GM12878 (cell line): ENCODE results near the gene NECTIN1. TPM values are rescaled to one million over a fixed set of nuclear protein-coding genes. Genes with fewer than 3 reads are reported as not detected.

ENCODE experiments used
- ATAC-seq: fragments of 200-7000 bp; cut with Tn5 transposase; 3 replicates; pipeline ENCODE4 v1.9.1; 2020; ENCODE audit warnings: mild to moderate bottlenecking, moderate library complexity
- Bru-seq: library from RNA; stranded (reverse); fragments of 400-500 nt; gene quantifications from one replicate; lab custom pipeline; 2021; lab: Mats Ljungman, UMichigan
- BruChase-seq, 2 experiments: library from RNA; stranded (reverse); fragments of 400-500 nt; gene quantifications; one replicate each; lab custom pipeline; 2021; lab: Mats Ljungman, UMichigan
- BruUV-seq: library from RNA; stranded (reverse); fragments of 400-500 nt; replicated peaks from 2 replicates; lab custom pipeline; 2021; lab: Mats Ljungman, UMichigan
- CTCF ChIA-PET: fragments of 300-600 bp; sonication (Branson Sonifier 250); formaldehyde crosslinking; extraction: SDS; loops from one replicate; lab custom pipeline; 2021; ENCODE audit warnings: inconsistent platforms; lab: Yijun Ruan, JAX
- POLR2A ChIA-PET: fragments of 350-600 bp; formaldehyde crosslinking; extraction: SDS; loops from one replicate; lab custom pipeline; 2021; ENCODE audit warnings: inconsistent platforms; lab: Charles Lee
- RAD21 ChIA-PET: fragments of 300-600 bp; sonication (Branson Sonifier 250); formaldehyde crosslinking; loops from one replicate; lab custom pipeline; 2023; ENCODE audit warnings: antibody characterized with exemption; ENCODE audit not compliant: unreplicated experiment; lab: Charles Lee
- SMC1A ChIA-PET: fragments of 300-600 bp; sonication (Branson Sonifier 250); formaldehyde crosslinking; loops from one replicate; lab custom pipeline; 2023; ENCODE audit not compliant: unreplicated experiment, uncharacterized antibody; lab: Charles Lee
- DNase-seq: peaks from one replicate; pipeline ENCODE4 v3.0.0-alpha.2; 2011; ENCODE audit warnings: low read depth, low spot score
- FAIRE-seq: peaks from 3 replicates; lab custom pipeline; 2011; peaks lifted over from hg19 to GRCh38; lab: Jason Lieb, UNC
- H2AFZ ChIP-seq: 2 replicates; pipeline ENCODE4 v1.6.0; 2011; ENCODE audit warnings: low read depth, low read length, control low read depth; ENCODE audit not compliant: control insufficient read depth
- H3K27ac ChIP-seq: 2 replicates; pipeline ENCODE4 v1.5.1; 2011; ENCODE audit warnings: control low read depth; ENCODE audit not compliant: control insufficient read depth, insufficient read depth
- H3K27me3 ChIP-seq, 2 experiments: replicated peaks in 1 of 2; 2 replicates each; pipeline versions ENCODE4 v1.6.0 to v1.6.1; 2011; ENCODE audit warnings: low read length in 1 of 2; ENCODE audit not compliant: control insufficient read depth in 2 of 2, insufficient read depth in 2 of 2
- H3K36me3 ChIP-seq, 2 experiments: 2 replicates each; pipeline ENCODE4 v1.5.1; 2011; ENCODE audit warnings: low read length in 1 of 2; ENCODE audit not compliant: control insufficient read depth in 2 of 2, insufficient read depth in 2 of 2
- H3K4me1 ChIP-seq: 2 replicates; pipeline ENCODE4 v1.6.1; 2011; ENCODE audit warnings: mild to moderate bottlenecking, low read length, moderate library complexity, mixed read lengths; ENCODE audit not compliant: control insufficient read depth, insufficient read depth
- H3K4me2 ChIP-seq: 2 replicates; pipeline ENCODE4 v1.6.0; 2011; ENCODE audit warnings: control low read depth; ENCODE audit not compliant: control insufficient read depth, insufficient read depth
- H3K4me3 ChIP-seq: fragments of 200-600 bp; sonication (generic); 2 replicates; pipeline ENCODE4 v1.5.1; 2016
- H3K79me2 ChIP-seq: 2 replicates; pipeline ENCODE4 v1.6.0; 2011; ENCODE audit warnings: low read length; ENCODE audit not compliant: control insufficient read depth, insufficient read depth
- H3K9ac ChIP-seq: 2 replicates; pipeline ENCODE4 v1.8.0; 2011; ENCODE audit warnings: low read length, control low read depth, mixed read lengths; ENCODE audit not compliant: control insufficient read depth, insufficient read depth
- H3K9me3 ChIP-seq: replicated peaks from 3 replicates; pipeline ENCODE4 v1.5.1; 2011; ENCODE audit warnings: mild to moderate bottlenecking, low read length; ENCODE audit not compliant: control insufficient read depth, insufficient read depth
- H4K20me1 ChIP-seq: 2 replicates; pipeline ENCODE4 v1.6.0; 2011; ENCODE audit not compliant: control insufficient read depth, insufficient read depth
- EGR1 ChIP-seq, 2 experiments: IDR thresholded peaks; 1 replicate in 1 of 2; 2 replicates in 1 of 2; pipeline ENCODE4 v1.6.1; 2011 to 2012; ENCODE audit warnings: low read depth in 2 of 2, low read length in 2 of 2, borderline replicate concordance in 1 of 2, mild to moderate bottlenecking in 1 of 2, moderate library complexity in 1 of 2
- KLF5 ChIP-seq: fragments of 450-650 bp; IDR thresholded peaks from 2 replicates; pipeline ENCODE4 v1.6.1; 2014; ENCODE audit warnings: mild to moderate bottlenecking; ENCODE audit not compliant: partially characterized antibody
- NFYB ChIP-seq: IDR thresholded peaks from 2 replicates; pipeline ENCODE4 v1.6.1; 2011; ENCODE audit warnings: low read depth, mild to moderate bottlenecking, low read length, improper control_type of control experiment, moderate library complexity; ENCODE audit not compliant: insufficient read depth
- NR2C1 ChIP-seq: fragments of 450-650 bp; IDR thresholded peaks from 2 replicates; pipeline ENCODE4 v1.6.1; 2017; ENCODE audit warnings: antibody characterized with exemption, mild to moderate bottlenecking, moderate library complexity
- PKNOX1 ChIP-seq: fragments of 450-650 bp; IDR thresholded peaks from 2 replicates; pipeline ENCODE4 v1.6.1; 2016; ENCODE audit warnings: mild to moderate bottlenecking
- RELA ChIP-seq: fragments of 450-650 bp; IDR thresholded peaks from 2 replicates; pipeline ENCODE4 v1.8.0; 2014; ENCODE audit warnings: borderline replicate concordance; ENCODE audit not compliant: partially characterized antibody
- SIN3A ChIP-seq: IDR thresholded peaks from 2 replicates; pipeline ENCODE4 v1.6.1; 2012; ENCODE audit warnings: low read depth, low read length, improper control_type of control experiment
- TCF12 ChIP-seq: IDR thresholded peaks from 2 replicates; pipeline ENCODE4 v1.6.1; 2011; ENCODE audit warnings: low read depth, mild to moderate bottlenecking, low read length
- ZBED1 ChIP-seq: IDR thresholded peaks from 2 replicates; pipeline ENCODE4 v1.6.1; 2016; ENCODE audit warnings: borderline replicate concordance
- WGBS: methylation state at CpG from one replicate; pipeline ENCODE4 v1.1.6; 2016; ENCODE audit warnings: low lambda C conversion rate; ENCODE audit not compliant: insufficient replicate concordance, insufficient coverage; ENCODE audit errors: missing lambda C conversion rate; 5-methylcytosine and 5-hydroxymethylcytosine counted together
- in situ Hi-C: fragments of 300-500 bp; cut with MboI; formaldehyde crosslinking; loops from 9 replicates; pipeline ENCODE4 v1.14.3; 2018; ENCODE audit warnings: mixed read lengths
- intact Hi-C: fragments of 100-400 bp; cut with micrococcal nuclease; formaldehyde crosslinking; loops from one replicate; pipeline ENCODE4 v1.14.2; 2022; ENCODE audit not compliant: unreplicated experiment
- long read RNA-seq, 2 experiments: library from polyadenylated mRNA; unstranded; transcript quantifications; one replicate each; pipeline ENCODE4 v2.0.0, GENCODE V29; 2019 to 2020
- polyA minus RNA-seq, 3 experiments: library from RNA; depleted of rRNA, polyadenylated mRNA; stranded (reverse); fragments of >200 nt; gene quantifications; 2 replicates each; pipeline ENCODE4 v1.2.3, GENCODE V29; 2011
- polyA plus RNA-seq, 11 experiments: library from polyadenylated mRNA; depleted of rRNA in 4 of 11; unstranded in 6 of 11; stranded (reverse) in 5 of 11; fragments of >200 nt; fragmentation: Nextera tagmentation in 4 of 11; fragmentation: Illumina TruSeq in 1 of 11; extraction: Ambion mirVana in 4 of 11; extraction: Trizol in 1 of 11; gene quantifications; 1 replicate in 1 of 11; 2 replicates in 10 of 11; pipeline versions ENCODE4 v1.2.1 to v1.2.3, GENCODE V29; 2011 to 2016; ENCODE audit warnings: inconsistent platforms in 2 of 11, missing spikeins in 2 of 11, low read depth in 1 of 11
- total RNA-seq, 4 experiments: library from RNA; depleted of rRNA in 3 of 4; stranded (reverse); fragments of >200 nt in 3 of 4; fragmentation: Illumina TruSeq in 1 of 4; extraction: Trizol in 1 of 4; gene quantifications; 2 replicates each; pipeline versions ENCODE4 v1.2.1 to v1.2.3, GENCODE V29; 2013 to 2021
- TF ChIP-seq, protein P1 (sequence below): fragments of 450-650 bp; formaldehyde crosslinking; IDR thresholded peaks from 2 replicates; pipeline ENCODE4 v1.4.0; 2022; ENCODE audit warnings: mild to moderate bottlenecking, moderate library complexity

The NECTIN1 gene, protein sequence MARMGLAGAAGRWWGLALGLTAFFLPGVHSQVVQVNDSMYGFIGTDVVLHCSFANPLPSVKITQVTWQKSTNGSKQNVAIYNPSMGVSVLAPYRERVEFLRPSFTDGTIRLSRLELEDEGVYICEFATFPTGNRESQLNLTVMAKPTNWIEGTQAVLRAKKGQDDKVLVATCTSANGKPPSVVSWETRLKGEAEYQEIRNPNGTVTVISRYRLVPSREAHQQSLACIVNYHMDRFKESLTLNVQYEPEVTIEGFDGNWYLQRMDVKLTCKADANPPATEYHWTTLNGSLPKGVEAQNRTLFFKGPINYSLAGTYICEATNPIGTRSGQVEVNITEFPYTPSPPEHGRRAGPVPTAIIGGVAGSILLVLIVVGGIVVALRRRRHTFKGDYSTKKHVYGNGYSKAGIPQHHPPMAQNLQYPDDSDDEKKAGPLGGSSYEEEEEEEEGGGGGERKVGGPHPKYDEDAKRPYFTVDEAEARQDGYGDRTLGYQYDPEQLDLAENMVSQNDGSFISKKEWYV
- total RNA-seq (2013; cell fraction: nucleolus; rRNA removed): 28.9 and 37.4 TPM in 2 replicates
- total RNA-seq (2014; rRNA removed) (2.3 and 2.4 TPM in 2 replicates), total RNA-seq (2014; rRNA removed; fragmentation: Illumina TruSeq; extraction: Trizol) (1.4 and 2.4 TPM in 2 replicates), total RNA-seq (2021) (7.5 and 8.7 TPM in 2 replicates), polyA plus RNA-seq (2011; rRNA removed) (3.8 and 9.2 TPM in 2 replicates), polyA plus RNA-seq (2014; fragmentation: Illumina TruSeq; extraction: Trizol) (2.3 and 4.5 TPM in 2 replicates), polyA plus RNA-seq (2014; fragmentation: Nextera tagmentation; extraction: Ambion mirVana) (1 to 10 TPM; 1.4 to 1.5 TPM), polyA plus RNA-seq (2014; rRNA removed) (2.9 and 4.1 TPM in 2 replicates), polyA plus RNA-seq (2016; fragmentation: Nextera tagmentation; extraction: Ambion mirVana) (1 to 10 TPM in 1 of 2 experiments, under 1 TPM in 1; 0.97 to 1.4 TPM), polyA minus RNA-seq (2011; rRNA and poly(A)+ RNA removed) (15.3 and 21.6 TPM in 2 replicates), Bru-seq, nascent RNA (percentile 63 among the genes with signal in this experiment), BruChase-seq, experiment 1, labeled RNA remaining after a 6-hour chase (percentile 61 among the genes with signal in this experiment), BruChase-seq, experiment 2, labeled RNA remaining after a 2-hour chase (percentile 57 among the genes with signal in this experiment)
- polyA plus RNA-seq (2011; ENCODE audit: low read depth): 6.9 TPM
- 10.4 and 13.9 TPM in 2 replicates for polyA plus RNA-seq (2011; cell fraction: cytosol; rRNA removed)
- 13.1 and 14.9 TPM in 2 replicates for polyA plus RNA-seq (2011; cell fraction: nucleus; rRNA removed)
- 16.1 and 16.9 TPM in 2 replicates for polyA plus RNA-seq (2012)
- 12.3 and 12.7 TPM in 2 replicates for polyA minus RNA-seq (2011; cell fraction: cytosol; rRNA and poly(A)+ RNA removed)
- polyA minus RNA-seq (2011; cell fraction: nucleus; rRNA and poly(A)+ RNA removed): 11.2 and 13.6 TPM in 2 replicates
- long read RNA-seq, experiment 1, partial matches to known transcripts: 1 of 5 reads
- long read RNA-seq, experiment 1, other reads (novel, unspliced or antisense): 1 of 5 reads
- long read RNA-seq, experiment 2, partial matches to known transcripts: 1 of 2 reads
- long read RNA-seq, experiment 2, other reads (novel, unspliced or antisense): 1 of 2 reads

- no peaks in the 10 kb centered on the region for H3K36me3 ChIP-seq
- H4K20me1 ChIP-seq: no peaks in the 10 kb centered on the region
- no peaks in the 10 kb centered on the region for H3K9me3 ChIP-seq
- H3K9ac ChIP-seq: peak within 1 kb of the TSS; percentile 65
- POLR2A ChIA-PET: interaction anchor here (0.5 to 7.3 kb wide), 11 partner anchors 11 to 880 kb away, joined by 3 to 74 read pairs (median 6); no protein-coding TSS in a partner anchor
- peaks cover 24% of the 10 kb centered on the region for H3K4me1 ChIP-seq
- RAD21 ChIA-PET: interaction anchor here (0.7 to 9.2 kb wide), 25 partner anchors 9 to 380 kb away, joined by 3 to 192 read pairs (median 8); no protein-coding TSS in a partner anchor
- CTCF ChIA-PET: interaction anchor here (0.6 to 10.3 kb wide), 42 partner anchors 9 to 574 kb away, joined by 3 to 214 read pairs (median 4); no protein-coding TSS in a partner anchor
- H3K4me3 ChIP-seq: peak within 1 kb of the TSS; percentile 86
- intact Hi-C loops: loop anchor here (1.0 to 5.0 kb wide), 3 partner anchors 56 to 247 kb away; no protein-coding TSS in a partner anchor
- peak within 1 kb of the TSS; percentile 97 for H3K4me2 ChIP-seq
- H2AFZ ChIP-seq: peak within 1 kb of the TSS; percentile 95
- peaks cover 15% of the 10 kb centered on the region for H3K79me2 ChIP-seq
- H3K27ac ChIP-seq: peak within 1 kb of the TSS; percentile 58
- WGBS: under 1% methylated on average over 96 of the region's 128 CpGs
- BruUV-seq: no TSS peak
- H3K27me3 ChIP-seq: peaks cover 0 to 7% of the 10 kb centered on the region in 2 experiments; a peak in 2 of 4 replicates
- ATAC-seq (peak; percentile 86), FAIRE-seq (peak; percentile 86), DNase-seq (no peak)
- SMC1A ChIA-PET: interaction anchor here (0.8 to 4.2 kb wide), 14 partner anchors 9 to 380 kb away, joined by 3 to 76 read pairs (median 5); no protein-coding TSS in a partner anchor
- in situ Hi-C loops: no loop called here
- TF ChIP-seq EGR1 (IDR thresholded peaks at IDR 0.05; ENCODE audit: borderline replicate concordance in 1 of 2, low read depth in 2 of 2, low read length in 2 of 2) (peak in 1 of 2 experiments; percentile 84; a peak in 1 of 3 replicates), NFYB (no peak), TCF12 (peak; percentile 52), ZBED1 (no peak), NR2C1 (no peak), SIN3A (0 out of 2 replicates have a peak, but pooled peaks have one; percentile 16), PKNOX1 (0 out of 2 replicates have a peak, but pooled peaks have one; percentile 10), RELA (peak; percentile 12), KLF5 (no peak)
- TF ChIP-seq, protein P1, sequence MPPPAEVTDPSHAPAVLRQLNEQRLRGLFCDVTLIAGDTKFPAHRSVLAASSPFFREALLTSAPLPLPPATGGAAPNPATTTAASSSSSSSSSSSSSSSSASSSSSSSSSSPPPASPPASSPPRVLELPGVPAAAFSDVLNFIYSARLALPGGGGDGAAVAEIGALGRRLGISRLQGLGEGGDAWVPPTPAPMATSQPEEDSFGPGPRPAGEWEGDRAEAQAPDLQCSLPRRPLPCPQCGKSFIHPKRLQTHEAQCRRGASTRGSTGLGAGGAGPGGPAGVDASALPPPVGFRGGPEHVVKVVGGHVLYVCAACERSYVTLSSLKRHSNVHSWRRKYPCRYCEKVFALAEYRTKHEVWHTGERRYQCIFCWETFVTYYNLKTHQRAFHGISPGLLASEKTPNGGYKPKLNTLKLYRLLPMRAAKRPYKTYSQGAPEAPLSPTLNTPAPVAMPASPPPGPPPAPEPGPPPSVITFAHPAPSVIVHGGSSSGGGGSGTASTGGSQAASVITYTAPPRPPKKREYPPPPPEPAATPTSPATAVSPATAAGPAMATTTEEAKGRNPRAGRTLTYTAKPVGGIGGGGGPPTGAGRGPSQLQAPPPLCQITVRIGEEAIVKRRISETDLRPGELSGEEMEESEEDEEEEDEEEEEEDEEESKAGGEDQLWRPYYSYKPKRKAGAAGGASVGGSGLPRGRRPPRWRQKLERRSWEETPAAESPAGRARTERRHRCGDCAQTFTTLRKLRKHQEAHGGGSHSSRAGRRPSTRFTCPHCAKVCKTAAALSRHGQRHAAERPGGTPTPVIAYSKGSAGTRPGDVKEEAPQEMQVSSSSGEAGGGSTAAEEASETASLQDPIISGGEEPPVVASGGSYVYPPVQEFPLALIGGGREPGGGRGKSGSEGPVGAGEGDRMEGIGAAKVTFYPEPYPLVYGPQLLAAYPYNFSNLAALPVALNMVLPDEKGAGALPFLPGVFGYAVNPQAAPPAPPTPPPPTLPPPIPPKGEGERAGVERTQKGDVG (CRISPR knock-in tag): no peak
These were observed at the start of gene NECTIN1 for GRCh38 chr11:119728651-119729580. Gene NECTIN1, minus strand, starts transcription at chr11:119729200. Its CDS starts 647 bp downstream, at chr11:119728553.
